Activated gamma-delta T cell treated with anti-CD3 and anti-CD28 coated beads, Interleukin-2, amount 50 U/mL, for 16 hours (primary cell): ENCODE results near the gene CCDC30.

Experiments
- DNase-seq: peaks from one replicate; pipeline ENCODE4 v3.0.0-alpha.2; 2020; ENCODE audit warnings: low read depth

CCDC30 gene

DNA sequence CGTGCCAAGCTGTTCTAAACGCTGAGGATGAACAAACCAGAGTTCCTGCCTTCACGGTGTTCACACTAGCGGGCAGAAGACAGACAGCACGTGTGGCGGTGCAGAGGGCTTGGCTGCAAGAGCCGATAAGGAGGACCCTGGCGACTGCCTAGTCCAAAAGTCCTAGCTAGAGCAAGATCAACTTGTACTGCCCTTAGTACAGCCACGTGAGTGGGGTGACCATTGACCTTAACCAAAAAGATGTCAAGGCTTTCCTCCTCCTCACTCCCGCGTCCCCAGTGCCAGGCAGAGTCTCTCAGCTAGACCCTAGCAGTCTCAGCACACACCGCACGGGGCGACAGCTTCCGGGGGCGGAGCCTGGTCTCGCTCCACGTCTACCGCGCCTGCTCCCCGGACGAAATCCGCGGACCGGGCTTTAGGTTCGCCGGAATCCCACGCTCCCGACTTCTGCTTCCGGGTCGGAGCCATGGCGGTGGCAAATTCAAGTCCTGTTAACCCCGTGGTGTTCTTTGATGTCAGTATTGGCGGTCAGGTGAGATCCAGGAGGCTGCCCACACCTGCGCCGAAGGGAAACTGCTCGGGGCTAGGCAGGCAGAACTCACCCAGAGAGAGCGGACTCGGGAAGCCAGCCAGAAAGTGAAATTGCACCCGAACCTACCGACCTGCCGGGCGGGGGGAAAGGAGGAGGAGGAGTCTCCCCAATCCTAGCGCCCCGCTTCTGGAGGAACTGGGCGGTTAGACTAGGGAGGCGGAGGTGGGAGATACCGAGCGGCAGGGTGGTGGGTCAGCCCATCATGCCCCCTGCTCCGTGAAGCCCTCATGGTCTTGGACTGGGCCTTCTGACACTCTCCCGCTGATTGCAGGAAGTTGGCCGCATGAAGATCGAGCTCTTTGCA is 195.1 kb downstream of the CCDC30 start, which contains the start of gene PPIH:
TSS of gene PPIH (plus strand) at position 443 of the 896 bp plus-strand sequence. CDS start at position 467, 24 bp downstream.
- DNase-seq: peak; percentile 92

DNA sequence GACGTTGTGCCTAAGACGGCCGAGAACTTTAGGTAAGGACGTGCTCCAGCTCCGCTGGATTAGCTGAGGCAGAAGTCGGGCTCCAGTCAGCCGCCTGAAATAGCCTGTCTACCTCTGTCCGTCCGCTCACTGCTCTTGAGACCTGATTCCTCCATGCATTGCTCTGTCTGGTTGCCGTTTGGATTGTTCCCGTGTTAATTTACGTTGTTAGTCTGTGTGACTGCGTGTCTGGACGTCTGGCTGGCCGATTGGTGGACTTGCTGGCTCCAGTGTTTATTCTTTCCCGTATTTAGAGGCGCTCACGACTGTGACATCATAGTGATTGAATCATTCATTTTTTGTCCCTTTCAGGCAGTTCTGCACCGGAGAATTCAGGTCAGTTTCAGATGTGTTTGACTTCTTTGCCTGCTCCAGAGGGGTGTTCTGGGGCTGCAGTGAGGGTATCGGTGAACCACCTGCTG is 195.8 kb downstream of the CCDC30 start:
- no peak for DNase-seq

DNA sequence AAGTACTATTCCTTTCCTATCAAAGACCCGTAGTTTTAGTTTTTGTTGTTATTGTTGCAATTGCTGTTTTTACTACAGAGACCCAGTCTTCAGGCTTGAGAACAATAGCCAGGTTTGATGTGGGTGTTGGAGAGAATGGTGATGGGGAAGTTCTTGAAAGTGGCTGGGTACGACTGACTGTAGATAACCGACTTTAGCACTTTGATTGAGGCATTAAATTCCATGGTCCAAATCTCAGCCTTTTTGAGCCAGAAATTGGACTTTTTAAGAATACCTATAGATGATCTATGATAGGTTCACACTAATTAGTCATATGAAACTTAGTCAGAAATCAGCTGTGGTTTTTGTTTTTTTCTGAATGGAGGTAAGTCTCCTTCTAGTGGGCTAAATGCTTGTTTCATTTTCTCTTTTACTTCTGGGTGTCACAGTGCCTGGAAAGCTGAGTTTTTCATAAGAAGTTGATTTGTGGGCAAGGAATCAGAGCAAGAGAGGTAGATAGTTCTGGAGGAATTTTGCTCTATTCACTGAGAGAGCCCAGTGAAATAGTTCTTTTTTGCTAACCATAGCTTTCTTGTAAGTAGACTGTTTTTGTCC is 197.9 kb downstream of the CCDC30 start:
- no peak for DNase-seq

DNA sequence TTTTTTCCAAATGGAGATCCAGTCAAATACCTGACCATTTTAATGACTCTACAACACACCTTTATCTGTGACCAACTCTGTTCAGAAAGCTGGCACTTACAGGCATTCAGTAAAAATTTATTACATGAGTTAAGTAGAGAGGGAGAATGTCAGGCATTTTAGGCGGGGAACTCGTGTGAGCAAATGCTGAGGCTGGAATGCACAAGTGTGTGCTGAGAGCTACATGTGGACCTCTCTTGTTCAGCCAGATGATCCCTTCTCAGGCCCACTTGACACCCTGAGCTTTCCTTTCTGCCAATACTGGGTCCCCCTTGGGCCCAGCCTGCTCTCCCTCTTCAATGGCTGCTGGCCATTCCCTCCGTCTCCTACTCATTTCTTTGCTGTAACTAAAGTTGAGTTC is 206.8 kb downstream of the CCDC30 start:
- no peak for DNase-seq

DNA sequence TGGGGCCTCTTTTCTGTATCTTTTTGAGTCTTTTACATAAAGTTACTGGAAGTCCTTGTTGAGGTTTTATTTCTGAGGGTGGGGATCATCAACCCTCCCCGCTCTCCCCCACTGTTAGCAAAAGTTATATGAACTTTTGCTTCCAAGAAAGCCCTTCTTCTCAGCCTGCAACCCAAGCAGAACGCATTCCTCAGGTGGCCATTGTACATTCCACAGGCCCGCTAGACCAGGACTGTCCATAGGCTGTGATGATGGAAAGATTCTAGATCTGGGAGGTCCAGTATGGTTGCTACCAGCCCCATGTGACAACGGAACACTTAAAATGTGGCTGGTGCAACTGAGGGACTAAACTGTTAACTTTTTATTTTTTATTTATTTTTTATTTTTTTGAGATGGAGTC is 207.3 kb downstream of the CCDC30 start:
- DNase-seq: no peak

DNA sequence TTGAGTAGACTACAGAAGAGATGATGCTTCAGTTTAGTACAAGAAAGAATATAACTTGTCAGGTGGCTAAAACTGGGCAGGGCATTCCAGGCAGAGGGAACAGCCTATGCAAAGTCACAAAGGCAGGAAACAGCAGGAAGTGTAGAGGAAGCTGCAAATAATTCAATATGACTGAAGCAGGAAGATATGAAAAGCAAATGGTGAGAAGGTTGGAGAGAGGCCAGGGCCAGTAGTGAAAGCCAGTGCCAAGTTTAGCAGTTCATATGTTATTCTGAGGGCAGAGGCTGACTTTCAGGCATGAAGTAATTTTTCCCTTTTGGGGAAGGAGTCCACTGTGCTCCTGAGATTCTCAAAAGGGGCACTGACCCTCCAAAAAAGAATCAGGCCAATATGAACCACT is 211.1 kb downstream of the CCDC30 start:
- no peak for DNase-seq

DNA sequence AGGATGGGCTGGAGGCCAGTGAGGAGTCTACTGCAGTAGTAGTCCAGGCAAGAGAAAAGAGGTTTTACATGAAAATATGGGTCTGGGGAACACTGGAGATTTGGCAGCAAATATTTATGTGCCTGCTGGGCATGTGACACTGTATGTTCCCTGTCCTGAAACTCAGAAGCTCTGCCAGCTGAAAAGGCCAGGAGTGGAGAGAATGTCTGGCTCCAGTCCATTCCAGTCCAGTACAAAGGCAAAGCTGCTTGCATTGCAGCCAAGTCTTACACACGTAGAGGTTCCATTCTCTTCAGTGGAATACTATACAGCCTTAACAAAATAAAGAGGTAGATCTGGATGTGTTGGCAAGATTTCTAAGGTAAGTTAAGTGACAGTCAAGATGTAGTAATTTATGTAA is 211.6 kb downstream of the CCDC30 start:
- no peak for DNase-seq

DNA sequence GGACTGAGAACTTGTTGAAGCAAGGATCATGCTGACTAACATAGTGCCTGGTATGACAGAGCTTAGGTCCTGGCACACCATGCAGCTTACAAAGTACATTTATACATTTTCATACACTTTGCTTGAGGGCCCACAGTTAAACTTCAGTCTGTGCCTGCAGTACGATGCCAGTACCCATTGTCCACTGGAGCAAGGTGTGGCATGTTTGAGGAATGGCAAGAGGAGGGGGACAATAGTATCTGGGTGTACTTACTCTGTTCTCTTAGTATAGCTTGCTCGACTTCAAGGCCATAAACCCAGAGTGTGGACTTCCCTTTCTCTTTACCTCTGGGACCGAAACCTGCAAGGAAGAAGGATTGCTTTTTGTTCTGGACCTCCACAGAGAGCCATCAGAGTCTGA is 212.4 kb downstream of the CCDC30 start:
- no peak for DNase-seq

DNA sequence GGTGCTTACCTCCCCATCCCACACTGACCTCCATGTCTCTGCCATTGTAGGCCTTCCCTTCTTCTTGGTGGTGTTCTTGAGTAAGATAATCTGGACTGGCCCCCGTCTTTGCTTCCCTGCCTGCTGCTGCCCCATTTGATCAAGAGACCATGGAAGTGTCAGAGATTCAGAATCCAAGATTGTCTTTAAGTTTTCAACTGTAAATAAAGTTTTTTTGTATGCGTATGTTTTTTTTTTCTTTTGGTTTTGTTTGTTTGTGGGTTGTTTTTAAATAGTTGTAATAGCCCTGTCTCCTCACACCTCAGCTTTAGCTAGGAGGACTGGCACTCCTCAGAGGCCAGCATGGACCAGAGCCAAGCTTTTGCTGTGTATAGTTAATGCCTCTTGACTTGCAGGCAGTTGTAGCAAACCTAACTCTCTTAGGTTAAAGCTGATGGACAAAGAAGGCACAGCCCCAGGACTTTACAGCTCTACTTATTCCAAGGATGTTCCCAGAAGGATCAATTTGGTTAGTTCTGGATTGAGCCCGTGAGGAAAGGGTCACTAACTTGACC is 213.5 kb downstream of the CCDC30 start:
- no peak for DNase-seq

DNA sequence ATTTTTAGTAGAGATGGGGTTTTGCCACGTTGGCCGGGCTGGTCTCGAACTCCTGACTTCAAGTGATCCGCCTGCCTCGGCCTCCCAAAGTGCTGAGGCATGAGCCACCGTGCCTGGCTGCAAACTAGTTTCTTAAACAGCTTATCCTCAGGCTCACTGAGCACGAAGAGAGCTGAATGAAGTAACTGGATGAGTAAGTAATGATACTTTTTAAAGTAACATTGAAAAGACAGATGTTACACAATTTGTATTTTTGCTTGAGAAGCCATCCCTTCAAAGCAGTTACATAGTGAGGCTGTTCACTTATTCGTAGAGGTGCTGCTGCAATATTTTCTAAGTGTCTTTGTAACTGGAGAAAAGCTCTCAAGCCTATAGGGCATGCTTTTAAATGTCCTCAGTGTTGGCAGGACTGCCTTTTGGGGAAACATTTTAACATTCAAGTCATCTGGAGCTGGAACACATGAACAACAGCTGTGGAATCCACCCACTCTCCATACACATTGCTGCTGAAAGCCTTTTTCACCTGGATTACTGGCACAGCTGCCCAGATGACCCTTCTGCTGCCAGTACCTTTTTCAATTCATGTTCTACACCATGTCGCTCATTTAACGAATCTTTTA is 216.4 kb downstream of the CCDC30 start:
- DNase-seq: no peak

DNA sequence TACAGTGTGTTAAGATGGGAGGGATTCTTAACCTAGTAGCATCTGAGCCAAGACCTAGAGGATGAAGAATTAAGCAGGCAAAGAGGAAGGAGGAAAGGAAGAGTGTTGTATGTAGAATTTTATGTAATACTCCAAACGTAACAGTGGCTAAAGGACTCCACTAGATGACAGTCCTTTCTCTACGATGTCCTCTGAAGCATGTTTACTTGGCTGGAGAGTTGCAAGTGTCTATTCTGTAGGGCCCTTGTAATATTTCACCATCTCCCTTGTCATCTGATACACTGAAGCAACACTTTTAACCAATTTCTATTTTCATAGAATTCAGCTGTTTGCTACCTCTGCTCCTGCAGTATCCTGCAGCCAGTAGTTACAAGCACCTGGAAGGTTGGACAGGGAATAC is 217.0 kb downstream of the CCDC30 start:
- DNase-seq: no peak

DNA sequence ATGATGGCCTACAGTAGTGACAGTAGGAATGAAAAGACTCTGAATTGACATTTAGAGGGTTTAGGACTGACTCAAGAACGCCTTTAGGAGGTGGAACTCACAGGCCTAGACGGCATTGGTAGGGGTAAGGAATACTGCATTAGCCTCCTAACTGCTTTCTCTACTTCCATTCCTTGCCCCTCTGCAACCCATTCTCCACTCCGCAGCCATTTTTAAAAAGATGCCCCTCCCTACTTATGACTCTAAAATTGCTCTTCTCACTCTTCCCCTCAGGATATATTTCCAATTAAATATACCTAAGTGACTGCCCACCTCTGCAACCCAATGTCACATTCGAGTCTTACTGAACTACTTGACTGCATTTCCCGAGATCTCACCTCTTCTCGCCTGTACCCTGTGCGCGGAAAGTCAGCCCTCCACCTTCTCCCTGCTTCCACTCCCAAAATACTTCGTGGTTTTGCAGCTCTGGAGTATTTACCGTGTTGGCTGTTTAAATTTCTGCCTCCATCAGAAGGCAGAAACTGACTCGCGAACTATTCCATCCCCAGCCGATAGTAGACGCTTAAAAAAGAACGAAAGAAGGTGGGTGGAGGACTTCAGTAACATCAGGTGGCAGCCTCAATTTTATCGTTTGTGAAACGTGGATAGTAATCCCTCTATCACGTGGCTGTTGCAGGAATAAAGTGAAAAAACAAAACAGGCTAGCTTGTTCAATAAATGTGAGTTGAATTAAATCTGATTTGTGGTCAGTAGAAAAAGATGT is 218.0 kb downstream of the CCDC30 start:
- DNase-seq: no peak

DNA sequence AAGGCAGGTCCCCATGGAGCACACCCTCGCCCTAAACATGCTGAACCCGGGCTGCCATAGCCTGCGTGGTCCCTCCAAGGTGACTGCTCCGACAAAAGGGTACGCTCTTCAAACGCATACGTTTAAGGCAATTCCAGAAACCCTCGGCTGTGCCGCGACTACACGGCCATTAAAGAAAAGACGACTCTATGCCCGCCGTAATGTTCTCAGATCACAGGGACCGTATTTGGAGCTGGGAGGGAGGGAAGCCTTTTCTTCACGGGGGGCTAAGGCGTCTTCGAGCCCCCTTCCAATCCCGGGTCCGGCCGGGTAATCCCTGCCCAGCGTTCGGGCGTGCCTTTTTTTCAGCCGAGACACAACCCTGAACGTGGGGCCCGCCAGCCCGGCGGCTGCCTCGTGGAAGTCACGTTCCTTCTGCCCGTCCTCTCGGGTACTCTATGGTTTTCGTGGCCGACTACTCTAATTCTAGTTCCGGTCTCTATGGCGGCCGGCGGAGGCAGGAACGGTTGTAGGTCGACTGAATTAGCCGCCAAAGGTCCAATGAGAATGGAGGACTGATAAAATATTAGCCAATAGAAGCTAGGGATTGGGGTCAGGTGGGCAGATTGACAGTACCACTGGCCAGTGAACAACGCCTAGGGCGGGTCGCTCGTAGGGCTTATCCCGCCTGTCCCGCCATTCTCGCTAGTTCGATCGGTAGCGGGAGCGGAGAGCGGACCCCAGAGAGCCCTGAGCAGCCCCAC is 218.8 kb downstream of the CCDC30 start, which contains the start of gene YBX1:
TSS of gene YBX1 (plus strand) at position 678 of the 743 bp plus-strand sequence. CDS start 148 bp downstream, outside the sequence.
- DNase-seq: peak; percentile 89

DNA sequence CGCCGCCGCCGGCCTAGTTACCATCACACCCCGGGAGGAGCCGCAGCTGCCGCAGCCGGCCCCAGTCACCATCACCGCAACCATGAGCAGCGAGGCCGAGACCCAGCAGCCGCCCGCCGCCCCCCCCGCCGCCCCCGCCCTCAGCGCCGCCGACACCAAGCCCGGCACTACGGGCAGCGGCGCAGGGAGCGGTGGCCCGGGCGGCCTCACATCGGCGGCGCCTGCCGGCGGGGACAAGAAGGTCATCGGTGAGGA is 219.3 kb downstream of the CCDC30 start:
- peak; percentile 12 for DNase-seq

DNA sequence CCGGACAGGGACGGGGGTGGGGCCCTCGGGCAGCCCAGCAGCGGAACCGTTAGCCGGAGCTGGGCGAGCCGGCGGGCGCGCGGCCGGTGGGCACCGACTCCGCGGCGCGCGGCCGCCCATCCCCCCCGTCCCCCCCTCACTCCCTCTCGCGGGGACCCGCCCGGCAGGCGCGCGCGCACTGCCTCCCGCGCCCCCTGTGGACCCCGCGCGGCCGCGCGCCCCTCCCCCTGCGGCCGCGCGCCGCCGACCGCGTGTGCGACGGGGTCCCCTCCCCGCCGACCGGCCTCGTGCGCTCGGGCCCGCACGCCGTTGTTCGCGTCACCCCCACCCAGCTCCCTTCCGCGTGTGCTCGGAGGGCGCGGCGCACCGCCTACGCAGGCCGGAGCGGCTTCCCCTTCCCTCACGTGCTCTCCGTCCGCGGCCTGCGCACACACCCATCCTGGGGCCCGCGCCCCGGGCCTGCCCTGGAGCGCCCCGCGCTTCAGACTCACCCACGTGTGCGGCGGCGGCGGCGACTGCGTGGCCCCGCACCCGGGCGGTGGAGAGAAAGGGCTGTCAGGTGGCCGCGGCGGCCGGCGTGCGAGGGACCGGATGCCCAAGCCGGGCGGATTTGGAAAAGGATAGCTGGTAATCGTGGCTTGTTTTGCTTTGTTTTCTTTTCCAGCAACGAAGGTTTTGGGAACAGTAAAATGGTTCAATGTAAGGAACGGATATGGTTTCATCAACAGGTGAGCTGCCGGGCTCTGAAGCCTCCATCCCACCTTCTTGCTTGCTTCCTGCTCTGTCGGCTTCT is 219.8 kb downstream of the CCDC30 start:
- DNase-seq: peak; percentile 26

DNA sequence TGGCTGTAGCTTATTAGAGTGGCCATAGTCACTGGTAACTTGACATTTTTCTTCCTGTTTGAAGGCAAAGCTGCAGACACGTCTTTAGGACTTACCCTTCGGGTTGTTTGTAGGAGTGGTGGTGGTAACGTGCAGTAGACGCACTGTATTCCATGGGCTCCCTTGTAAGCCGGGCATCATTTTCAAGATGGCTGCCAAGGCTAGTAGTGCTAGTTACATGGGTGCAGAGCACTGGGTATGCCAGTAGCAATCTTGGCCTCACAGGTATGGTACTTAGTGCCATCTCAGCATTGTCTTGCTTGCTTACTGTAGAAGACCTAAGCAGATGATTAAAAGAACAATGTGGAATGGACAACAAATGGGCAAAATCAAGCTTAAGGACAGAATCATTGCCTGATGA is 221.1 kb downstream of the CCDC30 start:
- DNase-seq: no peak

DNA sequence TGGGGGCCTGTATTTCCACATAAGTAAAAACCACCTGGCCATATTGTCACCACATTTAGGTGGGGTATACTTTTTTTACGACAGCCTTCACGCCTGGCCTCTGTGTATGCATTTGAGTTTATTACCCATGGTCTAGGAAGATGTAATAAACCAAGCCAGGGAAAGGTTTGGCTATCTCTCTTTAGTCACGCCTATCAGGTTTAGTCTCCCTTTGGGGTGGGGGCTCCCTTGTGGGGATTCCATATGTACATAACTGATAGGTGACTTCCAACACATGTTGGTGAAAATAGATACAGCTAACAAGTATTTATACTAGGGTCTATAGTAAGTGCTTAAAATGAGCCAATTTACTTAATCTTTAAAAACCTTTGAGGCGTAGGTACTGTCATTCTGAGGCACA is 223.3 kb downstream of the CCDC30 start:
- no peak for DNase-seq

DNA sequence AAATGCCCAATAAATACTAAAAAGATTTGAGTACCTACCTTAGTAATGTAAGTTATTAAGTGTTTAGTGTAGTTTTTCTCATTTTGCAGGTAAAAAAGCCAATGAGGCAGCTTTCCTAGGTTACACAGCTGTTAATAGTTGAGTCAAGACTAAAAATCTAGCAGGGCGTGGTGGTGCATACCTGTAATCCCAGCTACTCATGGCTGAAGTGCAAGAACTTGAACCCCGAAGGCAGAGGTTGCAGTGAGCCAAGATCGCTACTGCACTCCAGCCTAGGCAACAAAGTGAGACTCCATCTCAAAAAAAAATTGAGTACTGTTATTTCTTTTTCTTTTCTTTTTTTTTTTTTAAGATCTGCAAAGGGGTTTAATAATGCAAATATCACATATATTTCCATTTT is 226.8 kb downstream of the CCDC30 start:
- no peak for DNase-seq

DNA sequence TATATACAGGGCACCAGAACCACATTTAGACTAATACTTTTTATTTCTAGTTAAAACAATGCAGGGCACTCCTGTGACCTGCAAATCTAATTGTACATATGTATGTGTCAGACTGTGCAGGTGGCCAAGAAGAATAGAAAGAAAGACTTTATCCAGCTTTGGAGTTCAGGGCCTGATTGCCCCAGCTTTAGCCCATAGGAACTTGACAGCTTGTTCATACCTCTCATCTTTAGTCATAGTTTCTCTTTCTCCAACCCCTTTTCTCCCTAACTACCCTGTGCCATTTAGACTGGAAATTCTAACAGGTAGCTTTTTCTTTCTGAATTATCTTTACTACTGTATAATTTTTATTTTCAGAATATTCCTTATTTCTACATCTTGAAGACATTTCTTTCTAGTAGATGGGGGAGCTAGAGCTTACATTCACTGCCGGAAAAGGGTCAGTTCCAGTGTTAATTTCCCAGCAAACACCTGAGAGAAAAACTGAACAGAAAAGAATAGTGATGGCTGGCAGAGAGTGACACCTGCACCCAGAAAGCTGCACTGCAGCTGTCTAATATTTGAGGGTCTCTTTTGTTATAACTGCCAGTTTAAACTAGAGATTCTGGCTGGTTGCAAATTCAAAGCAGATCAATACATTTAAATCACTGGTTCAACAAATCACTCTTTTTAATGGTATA is 227.5 kb downstream of the CCDC30 start:
- DNase-seq: no peak

DNA sequence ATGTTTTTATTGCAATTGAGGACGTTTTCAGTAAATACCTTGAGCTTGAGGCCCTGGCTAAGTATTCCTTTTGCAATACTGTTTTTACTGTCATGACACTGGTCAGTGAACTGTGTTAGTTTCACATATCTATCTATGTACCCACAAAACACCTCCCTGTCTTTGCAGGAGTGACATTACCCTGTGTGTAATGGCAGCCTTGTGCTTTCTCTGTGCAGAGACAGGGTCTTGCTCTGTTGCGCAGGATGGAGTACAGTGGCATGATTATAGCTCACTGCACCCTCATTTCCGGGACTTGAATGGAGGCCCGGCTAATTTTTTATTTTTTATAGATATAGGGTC is 228.0 kb downstream of the CCDC30 start:
- no peak for DNase-seq
